ENCODE data around the gene MADD.

The MADD gene

DNA sequence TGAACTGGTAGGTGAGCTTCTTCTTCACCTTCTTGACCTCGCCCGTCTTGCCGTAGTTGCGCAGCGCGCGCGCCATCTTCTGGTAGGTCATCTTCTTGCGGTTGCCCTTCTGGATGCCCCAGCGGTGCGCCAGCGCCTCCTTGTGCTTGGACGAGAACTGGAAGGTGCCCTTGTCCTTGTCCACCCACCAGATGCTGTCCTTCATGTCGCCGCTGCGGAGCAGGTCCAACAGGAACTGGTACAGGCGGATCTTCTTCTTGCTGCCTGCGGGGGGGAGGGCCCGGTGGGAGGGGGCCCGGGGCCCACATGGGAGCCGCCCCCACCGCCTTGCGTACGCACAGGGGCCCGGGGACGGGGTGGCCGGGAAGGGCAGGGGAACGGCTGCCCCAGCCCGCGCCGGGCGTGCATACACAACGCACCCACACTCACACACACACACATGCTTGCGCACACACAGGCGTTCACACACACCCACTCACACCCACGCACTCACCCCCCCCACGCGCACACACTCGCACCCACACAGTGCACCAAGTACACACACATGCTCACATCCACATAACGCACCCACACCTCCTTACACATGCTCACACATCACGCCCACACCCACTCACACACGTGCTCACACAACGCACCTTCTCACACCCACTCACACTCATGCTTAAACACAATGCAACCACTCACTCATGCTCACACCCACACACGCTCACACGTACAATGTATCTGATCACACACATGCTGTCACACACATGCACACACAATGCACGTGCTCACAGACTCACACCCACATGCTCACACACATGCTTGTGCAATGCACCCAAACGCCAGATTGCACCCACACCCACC lies 85.6 kb downstream of the MADD start:
- DNase-seq, result peak; percentile 16 to 95 (median 82)

DNA sequence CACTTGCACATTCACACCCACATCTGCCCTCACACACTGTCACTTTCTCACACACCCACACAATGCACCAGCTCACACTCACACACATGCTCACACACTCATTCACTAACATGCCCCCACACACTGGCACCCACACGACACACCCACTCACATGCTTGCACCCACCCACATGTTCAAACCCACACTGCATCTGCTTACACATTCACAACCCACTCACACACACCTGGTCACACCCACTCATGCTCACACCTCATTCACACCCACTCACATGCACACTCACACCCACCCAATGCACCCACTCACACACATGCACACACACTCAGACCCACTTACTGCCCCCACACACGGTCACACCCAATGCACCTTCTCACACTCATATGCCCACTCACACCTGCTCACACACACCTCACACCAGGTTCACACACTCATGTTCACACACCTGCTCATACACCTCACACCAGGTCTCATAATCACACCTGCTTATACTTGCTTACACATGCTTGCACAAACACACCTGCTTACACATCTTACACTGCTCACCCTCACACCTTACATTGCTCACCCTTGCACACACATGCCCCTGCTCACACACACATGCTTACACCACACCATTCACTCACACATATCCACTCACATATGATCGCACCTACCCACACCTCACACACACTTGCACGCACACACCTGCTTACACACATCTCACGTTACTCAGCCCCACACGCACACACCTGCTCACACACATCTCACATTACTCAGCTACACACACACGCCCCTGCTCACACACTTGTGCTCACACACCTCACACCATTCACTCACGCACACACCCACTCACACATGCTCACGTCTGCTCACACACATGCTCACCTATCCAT lies 86.4 kb downstream of the MADD start:
- DNase-seq, result no peak

GRCh38 chr11:47356998-47357329 lies 87.0 kb downstream of the MADD start:
- no peak for DNase-seq

GRCh38 chr11:47357985-47358730 lies 88.2 kb downstream of the MADD start:
- no peak for DNase-seq

DNA sequence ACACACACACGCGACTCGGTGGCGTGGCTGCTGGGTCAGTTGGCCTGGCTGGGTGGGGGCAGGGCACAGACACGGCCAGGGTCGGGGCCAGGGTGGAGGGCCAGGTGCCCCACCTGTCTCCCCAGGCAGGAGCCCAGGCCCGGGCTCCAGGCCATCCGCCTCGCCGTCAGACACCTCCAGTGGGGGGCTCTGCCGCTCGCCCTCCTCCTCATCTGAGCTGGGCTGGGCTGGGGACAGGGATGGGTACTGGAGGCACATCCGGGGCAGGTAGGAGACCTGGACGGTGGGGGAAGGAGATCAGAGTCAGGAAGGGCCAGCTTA lies 88.8 kb downstream of the MADD start:
- no peak for DNase-seq

DNA sequence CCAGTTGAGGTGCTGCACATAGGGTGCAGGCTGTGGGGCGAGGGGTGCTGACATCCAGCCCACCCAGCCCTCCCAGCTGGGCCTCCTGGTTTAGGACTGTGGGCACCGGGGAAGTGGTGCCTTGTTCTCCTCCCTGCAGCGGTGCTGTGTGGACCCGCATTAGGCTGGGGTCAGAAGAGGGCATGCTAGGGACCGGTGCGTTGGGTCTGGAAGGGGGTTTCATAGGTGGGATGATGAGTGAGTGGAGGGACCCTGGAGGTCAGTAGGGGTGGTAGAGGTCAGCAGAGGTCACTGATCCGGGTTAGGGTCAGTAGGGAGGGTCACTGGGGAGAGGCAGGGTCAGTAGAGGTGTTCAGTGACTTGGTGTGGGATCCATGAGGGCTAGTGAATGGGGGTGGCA lies 89.2 kb downstream of the MADD start:
- no peak for DNase-seq

- no peak for DNase-seq
Measured at GRCh38 chr11:47359586-47359985, 89.7 kb downstream of the MADD start.

GRCh38 chr11:47360341-47360740 lies 90.4 kb downstream of the MADD start:
- DNase-seq, result no peak

DNA sequence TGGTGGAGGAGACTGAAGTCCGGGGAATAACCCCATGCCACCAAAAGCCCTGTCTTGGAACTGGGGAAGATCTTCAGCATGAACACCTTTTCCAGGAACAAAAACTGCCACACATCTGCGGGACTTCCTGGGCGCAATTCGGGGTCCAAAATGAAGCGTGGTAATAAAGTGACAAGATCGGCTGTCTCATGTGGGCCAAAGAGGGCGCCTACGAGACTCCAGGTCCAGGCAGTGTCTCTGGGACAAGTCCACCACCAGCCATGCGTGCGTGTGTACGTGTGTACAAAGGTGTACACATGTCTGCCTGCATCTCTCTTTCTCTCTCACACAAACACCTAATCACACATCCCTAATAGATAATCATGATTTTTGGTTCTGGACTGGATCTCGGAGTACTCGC lies 91.5 kb downstream of the MADD start:
- no peak for DNase-seq

DNA sequence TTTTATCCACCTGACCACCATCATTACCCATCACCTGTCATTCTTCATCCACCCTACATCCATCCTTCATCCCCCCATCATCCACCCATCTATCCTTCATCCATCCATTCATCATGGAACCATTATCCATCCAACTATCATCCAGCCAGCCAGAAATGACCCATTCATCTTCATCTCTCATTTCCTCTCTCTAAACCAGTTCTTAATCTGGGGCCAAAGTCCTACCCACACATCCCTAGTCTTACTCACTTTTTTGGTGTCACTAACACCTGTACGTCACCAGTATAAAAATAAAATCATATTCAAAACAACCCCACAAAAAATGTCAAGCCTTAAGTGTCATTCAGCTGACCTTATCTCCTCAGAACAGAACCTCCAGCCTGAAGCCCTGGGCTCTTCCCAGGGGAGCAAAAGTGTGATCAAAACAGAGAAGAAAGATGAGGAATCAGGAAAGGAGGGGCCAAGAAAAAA lies 96.1 kb downstream of the MADD start:
- DNase-seq, result no peak

- no peak for DNase-seq
Measured at GRCh38 chr11:47369676-47370075, 99.7 kb downstream of the MADD start.

DNA sequence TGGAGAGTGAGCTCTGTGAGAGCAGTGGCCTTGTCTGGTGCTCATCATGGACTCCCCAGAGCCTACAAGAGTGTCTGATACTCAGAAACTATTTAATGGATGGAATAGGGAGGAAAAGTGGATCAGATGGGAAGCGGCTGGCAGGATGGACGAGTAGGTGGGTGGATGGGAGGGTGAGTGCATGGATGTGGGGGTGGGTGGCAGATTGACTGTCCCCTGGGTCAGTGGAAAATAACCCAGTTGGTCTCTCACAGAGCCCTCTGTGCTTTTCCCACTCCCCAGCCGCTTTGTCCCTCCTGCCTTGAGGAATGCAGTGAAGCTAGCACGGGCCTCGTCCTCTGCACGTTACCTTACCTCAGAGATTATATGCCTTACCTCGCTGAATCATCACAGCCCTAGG lies 102.5 kb downstream of the MADD start:
- no peak for DNase-seq

GRCh38 chr11:47373876-47374719 lies 104.2 kb downstream of the MADD start:
- peak in 47 of 58 donors; percentile 9 to 82 (median 48) for DNase-seq

DNA sequence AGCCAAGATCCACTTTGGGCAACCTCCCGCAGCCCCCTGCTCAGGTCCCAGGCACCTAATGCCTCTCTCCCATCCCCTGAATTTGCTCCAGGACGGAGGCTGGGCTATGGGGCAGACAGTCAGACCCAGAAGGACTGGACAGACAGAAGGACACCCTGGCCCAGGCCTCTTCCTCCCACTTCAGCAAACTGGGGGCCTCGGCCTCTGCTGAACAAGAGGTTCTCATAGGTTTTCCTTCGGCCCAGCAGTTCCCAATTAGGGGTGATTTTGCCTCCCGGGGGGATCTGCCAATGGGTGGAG lies 104.7 kb downstream of the MADD start:
- no peak for DNase-seq

- no peak for DNase-seq
Measured at GRCh38 chr11:47375020-47375419, 105.1 kb downstream of the MADD start.

DNA sequence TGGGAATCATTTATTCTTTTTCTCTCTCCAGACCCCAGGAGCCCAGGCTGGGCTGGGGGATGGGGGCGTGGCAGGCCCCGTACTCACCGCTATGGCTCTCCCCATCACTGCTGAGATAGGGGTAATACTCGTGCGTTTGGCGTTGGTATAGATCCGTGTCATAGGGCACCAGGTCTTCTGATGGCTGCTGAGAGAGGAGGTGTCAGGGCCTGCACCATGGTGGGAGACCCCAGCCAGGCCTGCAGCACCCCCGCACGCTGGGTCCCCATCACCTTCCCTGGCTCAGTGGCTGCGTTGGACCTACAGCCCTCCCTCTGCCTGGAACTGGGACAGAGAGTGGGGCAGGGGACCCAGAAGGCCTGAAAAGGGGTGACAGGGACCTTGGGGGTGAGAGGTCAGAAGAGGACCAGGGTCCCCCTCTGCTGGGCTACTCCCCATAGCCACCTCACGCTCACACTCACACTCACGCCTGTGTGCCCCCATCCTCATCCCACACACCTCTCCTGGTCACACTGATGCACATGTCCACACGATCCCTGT lies 105.7 kb downstream of the MADD start:
- no peak for DNase-seq

DNA sequence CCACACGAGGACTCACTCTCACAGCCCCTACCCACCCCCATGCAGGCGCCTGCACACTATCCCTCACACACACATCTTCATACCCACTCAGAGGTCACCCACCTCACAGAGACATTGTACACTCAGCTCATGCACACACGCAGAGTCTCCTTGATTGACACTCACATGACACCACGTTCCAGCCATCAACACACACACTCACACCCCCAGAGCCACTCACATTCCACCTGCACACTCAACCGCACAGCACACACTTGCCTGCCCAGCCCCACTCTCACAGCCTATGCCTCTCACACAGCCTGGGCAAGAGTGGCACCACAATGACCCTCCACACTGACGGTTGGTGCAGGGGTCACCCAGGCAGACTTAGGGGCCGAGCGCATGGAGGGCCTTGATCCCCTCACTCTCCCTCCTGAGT lies 106.2 kb downstream of the MADD start:
- DNase-seq, result no peak

DNA sequence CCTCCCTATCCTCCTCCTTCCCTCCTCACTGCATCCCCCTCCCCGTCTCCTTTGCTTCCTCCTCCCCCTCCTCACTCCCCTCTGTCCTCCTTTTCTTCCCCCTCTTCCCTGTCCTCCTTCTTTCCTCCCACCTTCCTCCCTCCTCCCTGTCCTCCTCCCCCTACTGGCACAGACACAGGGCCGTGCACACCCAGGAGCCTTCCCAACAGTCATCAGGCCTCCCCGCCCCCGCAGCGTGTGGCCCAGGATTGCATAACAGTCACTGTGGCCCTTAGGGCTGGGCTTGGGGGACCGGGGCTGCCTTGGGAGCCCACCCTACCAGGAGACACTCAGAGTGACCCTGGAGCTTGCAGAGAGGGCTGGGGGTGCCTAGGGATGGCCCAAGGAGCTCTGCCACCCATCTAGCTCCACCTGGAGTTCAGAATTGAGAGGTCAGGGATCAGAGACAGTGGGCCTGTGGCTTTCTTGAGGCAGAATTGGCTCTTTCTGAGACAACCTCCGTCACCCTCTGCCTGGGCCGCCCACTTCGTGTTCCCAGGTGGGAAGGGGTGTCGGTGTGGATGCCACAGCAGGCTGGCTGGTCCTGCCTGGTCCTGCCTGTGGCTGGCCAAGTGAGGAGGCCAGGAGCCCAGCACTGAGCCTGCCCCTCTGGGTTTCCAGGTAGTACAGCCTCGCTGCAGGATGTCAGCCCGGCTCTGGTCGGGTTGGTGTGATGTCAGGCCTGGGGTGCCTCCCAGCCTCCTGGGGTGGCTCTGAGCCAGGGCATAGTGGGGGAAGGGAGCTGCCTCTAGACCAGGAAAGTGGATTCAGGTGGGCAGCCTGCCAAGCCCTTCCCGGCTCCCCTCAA lies 106.8 kb downstream of the MADD start:
- DNase-seq, result peak in 2 of 58 donors; percentile 24 to 33

DNA sequence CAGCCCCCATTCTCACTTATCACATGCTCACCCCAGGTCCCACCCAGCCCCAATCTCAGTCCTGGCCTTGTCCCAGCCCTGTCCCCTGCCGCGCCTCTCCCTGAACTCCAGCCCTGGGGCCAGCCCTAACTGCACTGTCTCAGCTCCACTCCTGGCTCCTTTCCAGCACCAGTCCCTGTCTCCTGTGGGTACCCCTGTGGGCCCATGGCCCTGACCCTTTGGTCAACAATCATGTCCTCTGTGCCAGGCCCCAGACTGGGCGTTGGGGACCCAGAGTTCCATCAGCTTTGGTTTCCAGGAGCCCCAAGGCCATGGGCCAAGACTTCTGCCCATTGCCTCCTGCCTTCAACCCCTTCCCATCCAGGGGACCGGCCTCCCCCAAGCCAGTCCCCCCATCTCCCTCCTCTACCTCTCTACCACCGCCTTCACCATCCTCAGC lies 107.7 kb downstream of the MADD start:
- DNase-seq, result no peak
